ENCODE measurements around the gene HDHD5.

HDHD5 gene

DNA sequence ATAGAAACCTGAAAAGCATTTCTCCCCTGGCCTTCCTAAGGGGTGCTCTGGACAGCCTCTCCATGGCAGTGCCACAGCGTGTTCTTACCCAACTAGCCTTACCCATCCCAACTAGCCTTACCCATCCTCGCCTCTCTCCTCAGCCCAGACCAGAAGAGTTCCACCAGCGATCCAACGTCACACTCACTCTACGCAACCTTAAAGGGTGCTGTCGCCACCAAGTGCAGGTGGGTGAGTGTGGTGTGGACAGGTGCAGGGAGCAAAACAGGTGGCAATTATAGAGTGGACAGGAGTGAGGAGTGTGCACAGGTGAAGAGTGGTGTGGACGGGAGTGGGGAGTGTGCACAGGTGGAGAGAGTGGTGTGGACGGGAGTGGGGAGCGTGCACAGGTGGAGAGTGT lies 55.7 kb downstream of the HDHD5 start:
- DNase-seq, result no peak

DNA sequence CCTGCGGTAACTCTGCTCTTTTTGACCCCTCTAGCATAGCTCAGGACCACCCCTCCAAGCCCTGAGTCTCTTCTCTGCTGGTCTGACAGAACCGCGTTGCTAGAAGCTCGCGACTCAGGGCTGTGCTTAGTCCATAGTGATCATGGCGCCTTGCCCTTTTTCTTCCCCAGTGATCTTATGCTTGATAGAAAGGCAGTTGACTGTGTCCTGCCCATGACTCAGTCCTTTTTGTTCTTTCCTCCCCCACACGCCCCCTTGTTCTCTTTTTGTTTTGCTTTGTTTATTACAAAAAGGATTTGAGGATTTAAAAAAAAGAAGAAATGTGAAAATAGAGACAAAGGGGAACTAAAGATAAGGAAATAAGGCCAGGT lies 56.8 kb downstream of the HDHD5 start:
- no peak for DNase-seq

DNA sequence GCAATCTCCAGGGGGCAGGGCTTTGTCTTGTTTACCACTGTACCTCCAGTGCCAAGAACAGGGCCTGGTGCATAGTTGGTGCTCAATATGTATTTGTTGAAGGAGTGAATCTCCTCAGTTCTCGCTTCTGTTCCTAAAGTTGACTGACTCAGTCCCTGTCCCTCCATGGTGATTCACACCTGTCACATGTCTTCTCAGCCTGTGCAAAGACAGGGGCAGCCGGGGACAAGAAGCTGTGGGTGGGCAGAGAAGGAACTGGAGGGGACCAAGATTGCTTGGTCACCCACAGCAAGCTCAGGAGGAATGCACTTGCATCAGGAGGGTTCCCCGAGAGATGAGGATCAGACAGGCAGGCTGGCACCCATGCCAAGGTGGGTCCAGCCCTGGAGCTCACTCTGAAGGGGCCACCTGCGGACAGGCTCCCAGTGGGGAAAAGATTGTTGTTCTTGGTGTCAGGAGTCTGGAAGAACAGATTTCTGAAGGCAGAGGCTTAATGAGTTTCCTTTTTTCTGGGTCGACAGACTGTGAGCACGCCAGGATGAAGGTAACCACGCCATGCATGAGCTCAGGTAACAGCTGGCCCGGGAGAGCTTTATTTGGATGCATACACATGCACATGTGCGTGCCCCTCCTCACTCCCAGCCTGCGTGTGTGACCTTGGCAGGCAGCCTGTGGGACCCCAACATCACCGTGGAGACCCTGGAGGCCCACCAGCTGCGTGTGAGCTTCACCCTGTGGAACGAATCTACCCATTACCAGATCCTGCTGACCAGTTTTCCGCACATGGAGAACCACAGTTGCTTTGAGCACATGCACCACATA lies 57.4 kb downstream of the HDHD5 start:
- no peak for DNase-seq

DNA sequence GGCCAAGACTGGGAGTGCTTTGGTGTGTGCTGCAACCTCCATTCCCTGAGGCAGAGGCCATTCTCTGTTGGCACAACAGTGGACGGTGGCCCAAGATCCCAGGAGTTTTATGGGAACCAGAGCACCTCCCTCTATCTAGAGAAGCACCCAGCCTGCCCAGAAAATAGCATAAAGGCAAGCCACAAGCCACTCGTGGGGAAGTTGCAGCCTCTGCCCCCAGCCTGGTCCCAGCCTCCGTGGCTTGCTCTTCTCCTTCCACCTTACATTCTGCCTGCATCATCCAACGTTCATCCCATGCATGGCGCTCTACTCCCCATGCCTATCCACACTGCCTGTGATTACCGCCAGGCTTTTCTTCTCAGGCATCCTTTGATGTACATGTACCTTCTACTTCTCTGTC lies 58.5 kb downstream of the HDHD5 start:
- no peak for DNase-seq

DNA sequence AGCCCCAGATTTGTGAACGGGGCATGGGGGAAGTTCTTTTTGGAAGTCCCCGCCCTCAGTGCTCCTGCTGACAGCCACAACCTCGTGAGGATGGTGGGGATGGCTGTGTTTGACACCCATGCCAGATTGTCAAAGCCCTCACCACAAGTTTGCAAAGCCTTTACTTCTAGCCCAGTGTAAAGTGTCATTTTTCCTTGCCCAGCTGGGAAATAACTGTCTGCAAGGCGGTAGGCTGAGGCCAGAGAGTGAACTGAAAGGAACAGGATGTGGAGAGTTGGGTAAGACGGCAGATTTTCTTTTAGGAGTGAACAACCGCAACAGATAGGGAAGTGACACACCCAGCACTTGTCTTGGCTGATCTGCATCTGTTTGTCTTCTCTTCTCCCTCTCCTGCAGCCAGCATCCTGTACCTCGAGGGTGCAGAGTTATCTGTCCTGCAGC lies 60.7 kb downstream of the HDHD5 start:
- DNase-seq, result no peak

DNA sequence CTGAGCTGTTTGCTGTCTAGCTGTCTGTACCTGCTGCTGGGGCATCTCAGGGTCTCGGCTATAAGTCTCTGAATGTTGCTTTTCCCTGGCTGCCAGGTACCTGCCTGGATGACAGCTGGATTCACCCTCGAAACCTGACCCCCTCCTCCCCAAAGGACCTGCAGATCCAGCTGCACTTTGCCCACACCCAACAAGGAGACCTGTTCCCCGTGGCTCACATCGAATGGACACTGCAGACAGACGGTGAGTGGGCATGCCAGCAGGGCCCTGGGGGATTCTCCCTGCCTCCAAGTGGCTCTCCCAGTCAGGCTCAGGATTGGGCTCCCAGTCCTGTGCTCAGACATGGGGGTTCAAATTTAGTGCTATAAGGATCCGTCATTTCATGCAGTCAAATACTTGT lies 61.4 kb downstream of the HDHD5 start:
- DNase-seq, result no peak

DNA sequence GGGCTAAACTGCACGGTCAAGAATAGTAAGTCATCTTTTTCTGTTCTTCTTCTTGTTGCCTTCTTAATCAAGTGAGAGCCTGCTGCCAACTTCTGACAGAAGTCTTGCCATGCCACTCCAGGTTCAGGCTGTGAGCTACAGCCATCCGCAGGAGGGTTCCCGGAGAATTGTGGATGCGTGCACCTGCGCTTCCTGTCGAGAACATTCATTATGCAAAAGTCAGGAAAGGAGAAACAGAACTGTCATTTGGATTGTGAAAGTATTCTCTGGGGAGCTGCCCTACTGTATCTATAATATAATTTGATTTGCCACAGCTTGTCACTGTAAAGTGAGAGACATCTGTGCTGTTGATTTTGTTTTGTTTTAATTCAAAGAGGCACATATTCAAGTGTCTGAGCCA lies 62.0 kb downstream of the HDHD5 start:
- DNase-seq, result no peak

DNA sequence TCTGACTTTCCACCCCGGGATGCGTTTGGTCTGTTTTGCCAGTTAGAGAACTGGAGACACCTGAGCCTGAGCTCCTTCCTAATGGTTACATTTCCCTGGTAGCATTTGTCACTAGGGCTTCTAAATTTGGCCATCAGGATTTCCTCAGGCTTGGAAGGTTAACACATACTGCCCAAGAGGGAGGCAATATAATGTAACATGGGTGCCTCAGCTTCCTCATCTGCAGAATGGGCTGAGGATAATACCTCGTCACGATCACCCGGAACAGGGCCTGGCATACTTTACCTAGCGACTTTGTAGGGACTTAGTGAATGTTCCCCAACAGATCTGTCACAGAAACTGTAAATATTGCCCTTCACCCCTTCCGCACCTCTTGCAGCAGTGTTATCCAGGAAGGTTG lies 63.0 kb downstream of the HDHD5 start:
- no peak for DNase-seq

DNA sequence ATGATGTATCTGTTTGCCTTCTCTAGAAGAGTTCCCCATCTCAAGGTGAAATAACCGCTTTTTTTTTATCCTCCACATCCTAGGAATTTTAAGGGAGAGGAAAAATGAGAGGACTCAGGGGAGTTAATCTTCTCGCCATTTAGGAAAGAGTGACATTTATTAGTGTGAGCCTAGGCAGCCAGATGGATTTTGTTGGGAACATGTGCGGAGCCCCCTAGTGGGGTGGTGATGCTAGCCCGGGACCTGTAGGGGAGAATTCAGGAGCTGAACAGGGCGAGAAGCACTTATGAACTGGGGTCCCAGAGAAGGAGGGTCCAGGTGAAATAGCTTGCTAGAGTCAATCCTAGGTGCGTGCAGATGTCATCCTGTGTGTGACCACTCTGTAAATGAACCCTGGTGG lies 63.5 kb downstream of the HDHD5 start:
- no peak for DNase-seq

DNA sequence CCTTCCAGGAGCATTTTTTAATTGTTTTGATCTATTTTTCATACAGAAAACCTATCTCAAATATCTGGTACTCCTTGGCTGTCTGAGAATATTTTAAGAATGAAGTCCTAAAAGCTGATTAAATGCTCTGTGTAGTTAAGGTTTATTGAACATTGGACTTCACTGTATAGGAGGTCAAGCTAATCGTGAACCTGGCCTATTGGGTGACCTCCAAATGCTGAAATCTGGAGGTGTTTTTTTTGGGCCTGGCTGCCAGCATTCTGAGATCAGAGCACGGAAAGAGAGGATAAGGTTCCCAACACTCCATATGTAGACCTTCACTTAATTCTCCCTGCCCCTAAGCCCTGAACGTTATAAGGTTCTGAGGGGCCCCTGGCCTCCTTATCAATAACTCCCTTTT lies 66.0 kb downstream of the HDHD5 start:
- no peak for DNase-seq

DNA sequence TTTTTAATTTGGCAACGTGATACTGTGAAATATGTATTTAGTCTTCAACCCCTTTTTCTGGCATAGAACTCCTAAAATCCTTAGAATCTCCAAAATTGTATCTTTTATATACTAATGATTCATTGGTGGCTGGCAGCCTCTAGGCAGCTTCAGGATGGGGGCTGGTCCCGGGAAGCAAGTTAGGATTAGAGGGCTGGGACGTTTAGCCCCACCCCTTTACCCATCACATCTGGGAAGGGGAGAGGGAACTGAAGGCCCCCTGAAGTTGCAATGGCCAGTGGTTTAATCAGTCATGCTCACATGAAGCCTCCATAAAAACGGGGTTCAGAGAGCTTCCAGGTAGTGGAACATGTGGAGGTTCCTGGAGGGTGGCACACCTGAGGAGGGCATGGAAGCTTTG lies 67.2 kb downstream of the HDHD5 start:
- DNase-seq, result no peak

DNA sequence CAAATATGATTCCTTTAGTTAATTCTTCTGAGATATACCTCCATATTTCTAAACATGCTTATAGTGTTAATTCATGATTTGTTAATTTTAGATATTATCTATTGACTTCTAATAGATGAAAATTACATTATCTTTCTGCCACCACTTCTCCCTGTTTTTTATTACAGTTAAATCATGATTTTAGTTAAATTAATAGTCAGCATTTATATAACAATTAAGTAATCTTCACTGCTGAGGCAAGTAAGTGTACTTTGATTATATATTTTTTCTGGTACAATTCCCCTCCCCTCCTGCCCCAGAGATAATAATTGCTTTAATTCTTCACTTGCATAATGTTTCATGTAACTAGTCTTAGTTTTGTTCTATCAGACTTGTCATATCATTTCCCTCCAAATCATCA lies 68.5 kb downstream of the HDHD5 start:
- no peak for DNase-seq

Data from DMS79 (cell line).